ENCODE data around the gene PPEF1.

GRCh38 chrX:18877469-18877868 lies 170.0 kb downstream of the PPEF1 start:
- no peak for TF ChIP-seq CTCF (IDR thresholded peaks at IDR 0.05)
- TF ChIP-seq POLR2A (IDR thresholded peaks at IDR 0.05): no peak
